ENCODE measurements around the gene LCNL1. TPM values are rescaled to one million over a fixed set of nuclear protein-coding genes. Genes with fewer than 3 reads are reported as not detected.

Gene LCNL1
- total and polyA plus RNA-seq, 2 of the 13 experiments (the other 11 are each of a cell fraction or from before 2014, with no cell fraction given), result not detected

DNA sequence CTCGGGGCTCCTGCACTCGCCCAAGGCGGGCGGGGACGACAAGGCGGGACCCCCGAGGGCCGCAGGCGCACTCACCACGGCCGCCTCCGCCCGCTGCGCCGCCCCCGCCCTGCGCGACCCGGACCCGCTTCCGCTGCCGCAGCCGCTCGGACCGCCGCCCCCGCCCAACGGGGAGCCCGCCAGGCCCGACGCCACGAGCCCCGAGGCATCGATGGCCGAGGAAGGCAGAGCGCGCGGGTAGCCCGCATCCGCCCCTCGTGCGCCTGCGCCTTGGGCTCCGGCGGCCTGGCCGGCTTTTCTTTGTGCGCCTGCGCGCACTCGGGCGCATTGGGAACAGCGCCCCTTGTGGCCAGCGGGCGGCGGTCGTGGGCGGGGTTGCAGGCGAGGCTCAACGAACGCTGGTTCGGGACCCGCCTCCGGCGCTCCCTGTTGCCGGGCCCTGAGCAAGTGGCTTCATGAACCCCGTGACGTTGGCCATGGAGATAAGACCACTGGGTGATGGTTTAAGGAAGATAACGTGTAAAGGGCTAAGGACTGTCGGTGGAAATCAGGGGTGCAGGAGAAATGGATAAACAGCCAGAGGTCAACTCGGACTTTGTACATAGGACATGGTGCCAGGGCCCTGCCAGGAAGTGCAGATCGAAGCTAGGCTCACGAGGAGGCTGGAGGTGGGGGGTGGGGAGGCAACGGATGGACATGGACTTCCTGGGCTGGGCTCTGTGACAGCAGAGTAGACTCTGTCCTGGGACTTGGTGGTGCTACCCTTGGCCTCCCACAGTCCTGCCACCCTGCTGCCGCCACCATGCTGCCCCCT is 38.1 kb upstream of the LCNL1 start, which contains the start of the genes C8G and FBXW5 (continued):
- TF ChIP-seq ASH2L (IDR thresholded peaks at IDR 0.05; ENCODE audit: insufficient read length, low read depth, low read length), result peak; percentile 85
- TF ChIP-seq, protein P1, sequence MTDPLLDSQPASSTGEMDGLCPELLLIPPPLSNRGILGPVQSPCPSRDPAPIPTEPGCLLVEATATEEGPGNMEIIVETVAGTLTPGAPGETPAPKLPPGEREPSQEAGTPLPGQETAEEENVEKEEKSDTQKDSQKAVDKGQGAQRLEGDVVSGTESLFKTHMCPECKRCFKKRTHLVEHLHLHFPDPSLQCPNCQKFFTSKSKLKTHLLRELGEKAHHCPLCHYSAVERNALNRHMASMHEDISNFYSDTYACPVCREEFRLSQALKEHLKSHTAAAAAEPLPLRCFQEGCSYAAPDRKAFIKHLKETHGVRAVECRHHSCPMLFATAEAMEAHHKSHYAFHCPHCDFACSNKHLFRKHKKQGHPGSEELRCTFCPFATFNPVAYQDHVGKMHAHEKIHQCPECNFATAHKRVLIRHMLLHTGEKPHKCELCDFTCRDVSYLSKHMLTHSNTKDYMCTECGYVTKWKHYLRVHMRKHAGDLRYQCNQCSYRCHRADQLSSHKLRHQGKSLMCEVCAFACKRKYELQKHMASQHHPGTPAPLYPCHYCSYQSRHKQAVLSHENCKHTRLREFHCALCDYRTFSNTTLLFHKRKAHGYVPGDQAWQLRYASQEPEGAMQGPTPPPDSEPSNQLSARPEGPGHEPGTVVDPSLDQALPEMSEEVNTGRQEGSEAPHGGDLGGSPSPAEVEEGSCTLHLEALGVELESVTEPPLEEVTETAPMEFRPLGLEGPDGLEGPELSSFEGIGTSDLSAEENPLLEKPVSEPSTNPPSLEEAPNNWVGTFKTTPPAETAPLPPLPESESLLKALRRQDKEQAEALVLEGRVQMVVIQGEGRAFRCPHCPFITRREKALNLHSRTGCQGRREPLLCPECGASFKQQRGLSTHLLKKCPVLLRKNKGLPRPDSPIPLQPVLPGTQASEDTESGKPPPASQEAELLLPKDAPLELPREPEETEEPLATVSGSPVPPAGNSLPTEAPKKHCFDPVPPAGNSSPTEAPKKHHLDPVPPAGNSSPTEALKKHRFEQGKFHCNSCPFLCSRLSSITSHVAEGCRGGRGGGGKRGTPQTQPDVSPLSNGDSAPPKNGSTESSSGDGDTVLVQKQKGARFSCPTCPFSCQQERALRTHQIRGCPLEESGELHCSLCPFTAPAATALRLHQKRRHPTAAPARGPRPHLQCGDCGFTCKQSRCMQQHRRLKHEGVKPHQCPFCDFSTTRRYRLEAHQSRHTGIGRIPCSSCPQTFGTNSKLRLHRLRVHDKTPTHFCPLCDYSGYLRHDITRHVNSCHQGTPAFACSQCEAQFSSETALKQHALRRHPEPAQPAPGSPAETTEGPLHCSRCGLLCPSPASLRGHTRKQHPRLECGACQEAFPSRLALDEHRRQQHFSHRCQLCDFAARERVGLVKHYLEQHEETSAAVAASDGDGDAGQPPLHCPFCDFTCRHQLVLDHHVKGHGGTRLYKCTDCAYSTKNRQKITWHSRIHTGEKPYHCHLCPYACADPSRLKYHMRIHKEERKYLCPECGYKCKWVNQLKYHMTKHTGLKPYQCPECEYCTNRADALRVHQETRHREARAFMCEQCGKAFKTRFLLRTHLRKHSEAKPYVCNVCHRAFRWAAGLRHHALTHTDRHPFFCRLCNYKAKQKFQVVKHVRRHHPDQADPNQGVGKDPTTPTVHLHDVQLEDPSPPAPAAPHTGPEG (CRISPR knock-in tag; IDR thresholded peaks at IDR 0.05), result 0 out of 2 replicates have a peak, but pooled peaks have one; percentile 43
